ENCODE measurements around the gene SPART. TPM values are rescaled to one million over a fixed set of nuclear protein-coding genes. Genes with fewer than 3 reads are reported as not detected.

Gene SPART
- total and polyA plus RNA-seq, 9 donors: 51.7 to 78.7 (median 71.3) TPM

DNA sequence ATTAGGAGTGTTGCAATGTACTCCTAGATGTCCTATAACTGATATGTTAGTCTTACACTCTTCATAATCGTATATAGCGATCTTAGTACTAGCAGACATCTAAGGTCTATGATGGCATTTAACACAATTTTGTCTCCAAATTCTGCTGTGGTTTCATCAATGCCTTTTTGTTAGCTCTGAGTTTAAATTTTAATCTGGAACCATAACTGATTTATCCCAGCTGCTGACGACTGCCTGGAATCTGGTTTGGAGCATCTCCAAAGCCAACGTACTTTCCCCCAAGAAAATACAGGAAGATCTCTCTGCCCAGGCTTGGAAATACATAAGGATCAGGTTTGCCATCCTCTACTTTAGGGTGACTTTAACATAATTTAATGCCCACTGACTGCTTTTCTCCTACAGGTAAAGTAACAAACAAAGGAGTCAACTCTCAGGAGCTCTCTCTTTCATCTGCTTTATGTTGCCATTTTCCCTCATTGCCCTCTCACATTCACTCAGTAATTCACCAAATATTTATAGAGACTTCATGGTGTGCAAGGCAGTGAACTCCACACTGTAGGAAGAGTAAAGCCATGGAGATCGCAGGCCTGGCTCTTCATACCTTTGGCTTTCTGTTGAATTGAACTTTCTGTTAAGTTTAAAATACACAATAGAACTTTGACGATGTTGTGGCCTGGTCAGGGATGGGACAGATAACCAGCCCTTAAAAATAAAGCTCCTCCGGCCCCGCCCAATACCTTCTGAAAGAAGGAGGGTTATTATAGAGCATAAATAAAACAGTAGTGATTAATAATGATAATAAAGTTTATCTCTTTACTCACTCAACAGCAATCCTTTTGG lies 23.3 kb upstream of the SPART start:
- Histone ChIP-seq H3K4me1 (ENCODE audit: control insufficient read depth, insufficient read depth, low read length) (peaks cover 20% of the 10 kb centered on the region), H3K9me3 (replicated peaks; ENCODE audit: control insufficient read depth, low read depth, low read length) (no peaks in the 10 kb centered on the region), H3K4me3 (ENCODE audit: low read length) (no peak overlapping the region), H3K27ac (ENCODE audit: low read length) (peak overlapping the region; percentile 78), H3K36me3 (ENCODE audit: control insufficient read depth, insufficient read depth, low read length) (no peaks in the 10 kb centered on the region), H3K27me3 (ENCODE audit: control insufficient read depth, insufficient read depth, low read length) (no peaks in the 10 kb centered on the region)
- peak; percentile 65 for DNase-seq
- WGBS (ENCODE audit: insufficient coverage): 72% methylated on average over 2 of the region's 8 CpGs

GRCh38 chr13:36366031-36366430 lies 19.8 kb upstream of the SPART start:
- Histone ChIP-seq H3K4me1 (ENCODE audit: control insufficient read depth, insufficient read depth, low read length) (peaks cover 30% of the 10 kb centered on the region), H3K27me3 (ENCODE audit: control insufficient read depth, insufficient read depth, low read length) (no peaks in the 10 kb centered on the region), H3K36me3 (ENCODE audit: control insufficient read depth, insufficient read depth, low read length) (no peaks in the 10 kb centered on the region), H3K9me3 (replicated peaks; ENCODE audit: control insufficient read depth, low read depth, low read length) (no peaks in the 10 kb centered on the region), H3K4me3 (ENCODE audit: low read length) (no peak overlapping the region), H3K27ac (ENCODE audit: low read length) (peak overlapping the region; percentile 15)
- 58% methylated on average over 2 of the region's 4 CpGs for WGBS (ENCODE audit: insufficient coverage)
- peak; percentile 75 for DNase-seq

DNA sequence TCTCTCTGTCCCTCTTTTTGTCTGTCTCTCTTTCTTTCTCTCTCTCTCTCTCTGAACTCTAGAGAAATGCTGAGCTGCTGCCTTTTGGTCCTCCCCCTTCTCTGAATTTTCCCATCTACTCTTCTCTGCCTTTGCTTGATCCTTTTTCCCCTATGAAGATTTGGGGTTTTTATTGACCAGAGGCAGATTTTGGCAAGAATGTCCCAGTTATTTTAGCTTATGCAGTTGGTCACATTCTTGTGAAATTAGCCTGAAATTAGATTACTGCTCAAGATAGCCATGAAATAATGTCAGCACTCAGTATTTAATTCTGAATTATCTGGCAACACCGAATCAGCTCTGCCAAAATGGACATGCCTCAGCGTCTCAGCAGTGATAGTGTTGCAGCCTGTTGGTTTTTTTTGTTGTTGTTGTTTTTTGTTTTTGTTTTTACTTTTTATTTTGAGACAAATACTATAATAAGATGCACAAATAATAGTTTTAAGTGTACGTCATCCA lies 17.2 kb upstream of the SPART start:
- Histone ChIP-seq H3K36me3 (ENCODE audit: control insufficient read depth, insufficient read depth, low read length) (no peaks in the 10 kb centered on the region), H3K4me3 (ENCODE audit: low read length) (no peak overlapping the region), H3K9me3 (replicated peaks; ENCODE audit: control insufficient read depth, low read depth, low read length) (no peaks in the 10 kb centered on the region), H3K4me1 (ENCODE audit: control insufficient read depth, insufficient read depth, low read length) (peaks cover 18% of the 10 kb centered on the region), H3K27me3 (ENCODE audit: control insufficient read depth, insufficient read depth, low read length) (no peaks in the 10 kb centered on the region), H3K27ac (ENCODE audit: low read length) (no peak overlapping the region)
- no CpG with 5 or more reads among the region's 3 CpGs for WGBS (ENCODE audit: insufficient coverage)
- peak; percentile 75 for DNase-seq

- peaks cover 18% of the 10 kb centered on the region for H3K4me1 ChIP-seq (ENCODE audit: control insufficient read depth, insufficient read depth, low read length)
- DNase-seq: no peak
- H3K4me3 ChIP-seq (ENCODE audit: low read length): no peak overlapping the region
- H3K9me3 ChIP-seq (replicated peaks; ENCODE audit: control insufficient read depth, low read depth, low read length): no peaks in the 10 kb centered on the region
- H3K36me3 ChIP-seq (ENCODE audit: control insufficient read depth, insufficient read depth, low read length): no peaks in the 10 kb centered on the region
- no peak overlapping the region for H3K27ac ChIP-seq (ENCODE audit: low read length)
- no peaks in the 10 kb centered on the region for H3K27me3 ChIP-seq (ENCODE audit: control insufficient read depth, insufficient read depth, low read length)
- 43% methylated on average over 1 of the region's 3 CpGs for WGBS (ENCODE audit: insufficient coverage)
These were observed 16.7 kb upstream of the SPART start for GRCh38 chr13:36362914-36363313.

DNA sequence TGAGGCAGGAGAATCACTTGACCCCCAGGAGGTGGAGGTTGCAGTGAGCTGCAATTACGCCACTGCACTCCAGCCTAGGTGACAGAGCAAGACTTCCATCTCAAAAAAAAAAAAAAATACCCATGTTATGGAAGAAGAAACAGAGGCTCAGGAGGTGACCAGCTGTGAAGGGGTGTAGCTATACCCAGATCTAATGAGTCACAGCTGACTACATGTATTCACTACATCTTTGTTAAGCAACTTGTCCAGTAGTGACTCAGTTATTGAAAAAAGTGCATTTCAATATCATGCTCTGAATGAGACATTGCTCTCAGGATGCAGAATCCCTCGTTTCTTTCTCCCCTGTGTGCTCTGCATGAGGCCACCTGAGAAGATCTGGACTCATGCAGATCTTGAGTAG lies 16.1 kb upstream of the SPART start:
- Histone ChIP-seq H3K36me3 (ENCODE audit: control insufficient read depth, insufficient read depth, low read length) (no peaks in the 10 kb centered on the region), H3K9me3 (replicated peaks; ENCODE audit: control insufficient read depth, low read depth, low read length) (no peaks in the 10 kb centered on the region), H3K4me1 (ENCODE audit: control insufficient read depth, insufficient read depth, low read length) (peaks cover 23% of the 10 kb centered on the region), H3K27me3 (ENCODE audit: control insufficient read depth, insufficient read depth, low read length) (no peaks in the 10 kb centered on the region), H3K27ac (ENCODE audit: low read length) (no peak overlapping the region), H3K4me3 (ENCODE audit: low read length) (no peak overlapping the region)
- DNase-seq: peak; percentile 42
- 29% methylated on average over 1 of the region's 2 CpGs for WGBS (ENCODE audit: insufficient coverage)

GRCh38 chr13:36360903-36361302 lies 14.7 kb upstream of the SPART start:
- peak; percentile 70 for DNase-seq
- Histone ChIP-seq H3K36me3 (ENCODE audit: control insufficient read depth, insufficient read depth, low read length) (no peaks in the 10 kb centered on the region), H3K9me3 (replicated peaks; ENCODE audit: control insufficient read depth, low read depth, low read length) (no peaks in the 10 kb centered on the region), H3K4me3 (ENCODE audit: low read length) (no peak overlapping the region), H3K27ac (ENCODE audit: low read length) (peak overlapping the region; percentile 45), H3K4me1 (ENCODE audit: control insufficient read depth, insufficient read depth, low read length) (peaks cover 31% of the 10 kb centered on the region), H3K27me3 (ENCODE audit: control insufficient read depth, insufficient read depth, low read length) (no peaks in the 10 kb centered on the region)
- no CpG with 5 or more reads among the region's 1 CpG for WGBS (ENCODE audit: insufficient coverage)

- DNase-seq: no peak
- Histone ChIP-seq H3K4me3 (ENCODE audit: low read length) (no peak overlapping the region), H3K4me1 (ENCODE audit: control insufficient read depth, insufficient read depth, low read length) (peaks cover 23% of the 10 kb centered on the region), H3K27ac (ENCODE audit: low read length) (no peak overlapping the region), H3K36me3 (ENCODE audit: control insufficient read depth, insufficient read depth, low read length) (no peaks in the 10 kb centered on the region), H3K27me3 (ENCODE audit: control insufficient read depth, insufficient read depth, low read length) (no peaks in the 10 kb centered on the region), H3K9me3 (replicated peaks; ENCODE audit: control insufficient read depth, low read depth, low read length) (no peaks in the 10 kb centered on the region)
- 60% methylated on average over 1 of the region's 1 CpG for WGBS (ENCODE audit: insufficient coverage)
These were observed 13.2 kb upstream of the SPART start for GRCh38 chr13:36359301-36359950.

GRCh38 chr13:36358175-36358718 lies 12.1 kb upstream of the SPART start:
- Histone ChIP-seq H3K4me3 (ENCODE audit: low read length) (no peak overlapping the region), H3K9me3 (replicated peaks; ENCODE audit: control insufficient read depth, low read depth, low read length) (no peaks in the 10 kb centered on the region), H3K27me3 (ENCODE audit: control insufficient read depth, insufficient read depth, low read length) (no peaks in the 10 kb centered on the region), H3K36me3 (ENCODE audit: control insufficient read depth, insufficient read depth, low read length) (no peaks in the 10 kb centered on the region), H3K27ac (ENCODE audit: low read length) (peak overlapping the region; percentile 68), H3K4me1 (ENCODE audit: control insufficient read depth, insufficient read depth, low read length) (peaks cover 21% of the 10 kb centered on the region)
- peak; percentile 77 for DNase-seq
- no CpG with 5 or more reads among the region's 3 CpGs for WGBS (ENCODE audit: insufficient coverage)

- Histone ChIP-seq H3K27me3 (ENCODE audit: control insufficient read depth, insufficient read depth, low read length) (no peaks in the 10 kb centered on the region), H3K4me1 (ENCODE audit: control insufficient read depth, insufficient read depth, low read length) (peaks cover 21% of the 10 kb centered on the region), H3K9me3 (replicated peaks; ENCODE audit: control insufficient read depth, low read depth, low read length) (no peaks in the 10 kb centered on the region), H3K27ac (ENCODE audit: low read length) (peak overlapping the region; percentile 68), H3K36me3 (ENCODE audit: control insufficient read depth, insufficient read depth, low read length) (no peaks in the 10 kb centered on the region), H3K4me3 (ENCODE audit: low read length) (no peak overlapping the region)
- peak; percentile 91 for DNase-seq
- WGBS (ENCODE audit: insufficient coverage): no CpG with 5 or more reads among the region's 3 CpGs
These were observed 11.5 kb upstream of the SPART start for GRCh38 chr13:36357692-36358091.

DNA sequence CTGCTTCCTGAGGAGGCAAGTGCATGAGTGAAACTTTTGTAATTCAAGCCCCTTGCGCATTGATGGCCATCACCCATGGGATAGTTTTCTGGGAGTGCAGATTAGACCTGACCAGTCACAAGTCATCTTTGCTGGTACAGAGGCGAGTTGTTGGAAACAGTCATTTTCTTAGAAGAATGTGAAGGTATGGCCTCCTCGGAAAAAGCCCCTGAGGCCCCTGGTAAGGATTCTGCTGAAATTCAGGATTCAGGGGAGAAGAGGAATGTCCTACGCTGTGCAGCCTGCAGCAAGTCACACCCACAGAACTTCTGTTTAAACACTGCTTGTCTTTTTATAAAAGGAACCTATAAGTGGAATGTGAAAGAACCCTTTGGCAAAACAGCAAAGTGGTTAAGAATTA lies 11.0 kb upstream of the SPART start:
- WGBS (ENCODE audit: insufficient coverage): 37% methylated on average over 3 of the region's 4 CpGs

More for the DNA sequence above, 11.0 kb upstream of the SPART start:
- Histone ChIP-seq H3K9me3 (replicated peaks; ENCODE audit: control insufficient read depth, low read depth, low read length) (no peaks in the 10 kb centered on the region), H3K27ac (ENCODE audit: low read length) (peak overlapping the region; percentile 68), H3K27me3 (ENCODE audit: control insufficient read depth, insufficient read depth, low read length) (no peaks in the 10 kb centered on the region), H3K4me1 (ENCODE audit: control insufficient read depth, insufficient read depth, low read length) (peaks cover 17% of the 10 kb centered on the region), H3K36me3 (ENCODE audit: control insufficient read depth, insufficient read depth, low read length) (no peaks in the 10 kb centered on the region), H3K4me3 (ENCODE audit: low read length) (no peak overlapping the region)
- no peak for DNase-seq

Data from muscle of leg (tissue), 11 donors.